ENCODE measurements around the gene GNAT3.

Gene GNAT3

GRCh38 chr7:80414331-80414730, 97.5 kb downstream of the GNAT3 start:
- DNase-seq = no peak

- no peak for DNase-seq
Observed at GRCh38 chr7:80413383-80413945, 98.4 kb downstream of the GNAT3 start.

- DNase-seq = no peak
Observed at GRCh38 chr7:80412842-80413241, 99.0 kb downstream of the GNAT3 start.

GRCh38 chr7:80411621-80412020, 100.2 kb downstream of the GNAT3 start:
- DNase-seq = no peak

GRCh38 chr7:80410081-80410480, 101.8 kb downstream of the GNAT3 start:
- no peak for DNase-seq
